ENCODE measurements around the gene ARHGAP24. TPM values are rescaled to one million over a fixed set of nuclear protein-coding genes. Genes with fewer than 3 reads are reported as not detected.

The ARHGAP24 gene
- total and polyA plus RNA-seq, 2 of the 13 experiments (the other 11 are each of a cell fraction or from before 2014, with no cell fraction given) = 0.07 to 0.55 TPM

- H3K4me2 ChIP-seq (ENCODE audit: low read depth, low read length) = no peak overlapping the region
- H3K9me3 ChIP-seq (ENCODE audit: low read length) = no peaks in the 10 kb centered on the region
- DNase-seq (ENCODE audit: low spot score) (no peak), ATAC-seq (no peak), FAIRE-seq (no peak)
- H3K27ac ChIP-seq (ENCODE audit: extremely low read length, insufficient read depth, low read length) = no peak overlapping the region
- TF ChIP-seq ZMAT5 (CRISPR knock-in tag; IDR thresholded peaks at IDR 0.05; ENCODE audit: borderline replicate concordance, low read depth) (no peak), BCL6 (CRISPR knock-in tag; IDR thresholded peaks at IDR 0.05) (no peak), SSRP1 (CRISPR knock-in tag; IDR thresholded peaks at IDR 0.05) (no peak), ZBTB34 (CRISPR knock-in tag; IDR thresholded peaks at IDR 0.05) (no peak), RXRA (CRISPR knock-in tag; IDR thresholded peaks at IDR 0.05) (no peak), ARID4A (CRISPR knock-in tag; IDR thresholded peaks at IDR 0.05; ENCODE audit: borderline replicate concordance) (no peak)
- H2AFZ ChIP-seq (ENCODE audit: low read length) = no peak overlapping the region
- H3K4me1 ChIP-seq (ENCODE audit: insufficient read depth, low read length) = no peaks in the 10 kb centered on the region
- ChIA-PET POLR2A (no interaction called here), CTCF (ENCODE audit: low intra/inter-chr PET ratio, low total read pairs) (no interaction called here)
- no peaks in the 10 kb centered on the region for H4K20me1 ChIP-seq (ENCODE audit: insufficient read depth, low read length)
- no peaks in the 10 kb centered on the region for H3K27me3 ChIP-seq (ENCODE audit: control insufficient read depth in 1 of 2, insufficient read depth in 2 of 2, low read length in 2 of 2)
- intact Hi-C loops (cut with micrococcal nuclease; ENCODE audit: unreplicated experiment) = no loop called here
- no peaks in the 10 kb centered on the region for H3K79me2 ChIP-seq (ENCODE audit: insufficient read depth, low read length)
- H3K4me3 ChIP-seq (replicated peaks in 1 of 3; ENCODE audit: insufficient read depth in 1 of 3, low read depth in 2 of 3, low read length in 3 of 3) = no peak overlapping the region
- H3K36me3 ChIP-seq (replicated peaks in 1 of 2; ENCODE audit: control insufficient read depth in 1 of 2, insufficient read depth in 2 of 2, low read length in 2 of 2) = no peaks in the 10 kb centered on the region
- WGBS (ENCODE audit: low lambda C conversion rate) = 3% methylated on average over 1 of the region's 1 CpG
- in situ Hi-C loops (cut with HindIII; ENCODE audit: extremely low pct_ligation_motif_present, low pct_unique_long_range_greater_than_20kb) = no loop called here
- H3K9ac ChIP-seq (ENCODE audit: insufficient read depth, low read depth, low read length) = no peak overlapping the region
- BruUV-seq (replicated peaks) = no TSS peak
Observed at GRCh38 chr4:85531560-85532341, 56.8 kb downstream of the ARHGAP24 start.

Data from HepG2 (cell line).